SK-N-SH treated with all-trans-retinoic acid at 6 μM for 48 hours (cell line): ENCODE measurements around the gene SLC47A2.

ENCODE experiments used
- ATAC-seq: fragments of 200-7000 bp; cut with Tn5 transposase; 3 replicates; pipeline ENCODE4 v1.9.1; 2020; ENCODE audit warnings: mild to moderate bottlenecking, moderate library complexity
- ARNTL ChIP-seq: fragments of 450-650 bp; formaldehyde crosslinking; IDR thresholded peaks from 2 replicates; pipeline ENCODE4 v1.5.0; 2020; ENCODE audit warnings: low read depth, mild to moderate bottlenecking, moderate library complexity, borderline replicate concordance
- BACH2 ChIP-seq: fragments of 250-450 bp; sonication (Bioruptor Pico); IDR thresholded peaks from 2 replicates; pipeline ENCODE4 v1.9.0; 2021; ENCODE audit warnings: mild to moderate bottlenecking, borderline replicate concordance
- CREB5 ChIP-seq: fragments of 250-450 bp; sonication (Bioruptor Pico); IDR thresholded peaks from 2 replicates; pipeline ENCODE4 v1.5.1; 2020; ENCODE audit warnings: low read depth, mild to moderate bottlenecking, moderate library complexity
- CSDC2 ChIP-seq: fragments of 250-450 bp; sonication (Bioruptor Pico); IDR thresholded peaks from 2 replicates; pipeline ENCODE4 v1.5.0; 2020; ENCODE audit warnings: mild to moderate bottlenecking, moderate library complexity
- ESRRG ChIP-seq: fragments of 250-450 bp; sonication (Bioruptor Pico); IDR thresholded peaks from 2 replicates; pipeline ENCODE4 v1.6.1; 2021; ENCODE audit warnings: mild to moderate bottlenecking
- GLIS3 ChIP-seq: fragments of 250-450 bp; sonication (Bioruptor Pico); IDR thresholded peaks from 2 replicates; pipeline ENCODE4 v1.5.0; 2020; ENCODE audit warnings: mild to moderate bottlenecking, moderate library complexity
- ISL1 ChIP-seq: fragments of 250-450 bp; sonication (Bioruptor Pico); IDR thresholded peaks from 2 replicates; pipeline ENCODE4 v2.1.2; 2022; ENCODE audit warnings: mild to moderate bottlenecking, moderate library complexity
- PATZ1 ChIP-seq: fragments of 250-450 bp; sonication (Bioruptor Pico); IDR thresholded peaks from 2 replicates; pipeline ENCODE4 v1.8.0; 2020; ENCODE audit warnings: mild to moderate bottlenecking, moderate library complexity, borderline replicate concordance
- POU6F1 ChIP-seq: fragments of 250-450 bp; sonication (Bioruptor Pico); IDR thresholded peaks from 2 replicates; pipeline ENCODE4 v1.8.0; 2021; ENCODE audit warnings: low read depth, mild to moderate bottlenecking, moderate library complexity, borderline replicate concordance
- PPARA ChIP-seq: fragments of 250-450 bp; sonication (Bioruptor Pico); IDR thresholded peaks from 2 replicates; pipeline ENCODE4 v1.5.0; 2020; ENCODE audit warnings: mild to moderate bottlenecking, borderline replicate concordance
- RARB ChIP-seq: fragments of 250-450 bp; sonication (Bioruptor Pico); IDR thresholded peaks from 2 replicates; pipeline ENCODE4 v1.8.0; 2021; ENCODE audit warnings: mild to moderate bottlenecking, moderate library complexity
- SNAI2 ChIP-seq: fragments of 250-450 bp; sonication (Bioruptor Pico); IDR thresholded peaks from 2 replicates; pipeline ENCODE4 v1.5.0; 2020; ENCODE audit warnings: mild to moderate bottlenecking, moderate library complexity
- TCF4 ChIP-seq: fragments of 250-450 bp; sonication (Bioruptor Pico); IDR thresholded peaks from 2 replicates; pipeline ENCODE4 v1.8.0; 2021; ENCODE audit warnings: mild to moderate bottlenecking, moderate library complexity, borderline replicate concordance
- TOX ChIP-seq: fragments of 250-450 bp; sonication (Bioruptor Pico); IDR thresholded peaks from 2 replicates; pipeline ENCODE4 v1.8.0; 2021; ENCODE audit warnings: mild to moderate bottlenecking, moderate library complexity, borderline replicate concordance
- TSHZ2 ChIP-seq: fragments of 250-450 bp; sonication (Bioruptor Pico); IDR thresholded peaks from 2 replicates; pipeline ENCODE4 v1.5.0; 2020; ENCODE audit warnings: mild to moderate bottlenecking, moderate library complexity
- ZC3H10 ChIP-seq: fragments of 250-450 bp; sonication (Bioruptor Pico); IDR thresholded peaks from 2 replicates; pipeline ENCODE4 v1.5.1; 2021; ENCODE audit warnings: mild to moderate bottlenecking, moderate library complexity
- ZFP3 ChIP-seq: fragments of 250-450 bp; sonication (Bioruptor Pico); IDR thresholded peaks from 2 replicates; pipeline ENCODE4 v1.5.0; 2020; ENCODE audit warnings: mild to moderate bottlenecking, moderate library complexity
- ZFP30 ChIP-seq: fragments of 450-650 bp; formaldehyde crosslinking; IDR thresholded peaks from 2 replicates; pipeline ENCODE4 v1.5.0; 2022; ENCODE audit warnings: mild to moderate bottlenecking, moderate library complexity
- ZNF565 ChIP-seq: fragments of 450-650 bp; formaldehyde crosslinking; conservative IDR thresholded peaks from 2 replicates; pipeline ENCODE4 v1.5.0; 2020; ENCODE audit warnings: low read depth, mild to moderate bottlenecking, moderate library complexity
- ZNF70 ChIP-seq: fragments of 450-650 bp; formaldehyde crosslinking; IDR thresholded peaks from 2 replicates; pipeline ENCODE4 v1.5.0; 2020; ENCODE audit warnings: mild to moderate bottlenecking, moderate library complexity

SLC47A2 gene

GRCh38 chr17:19652595-19652994, 63.8 kb downstream of the SLC47A2 start:
- TF ChIP-seq ZNF70, result no peak
- no peak for TF ChIP-seq ZNF565 (CRISPR knock-in tag)
- TF ChIP-seq ISL1 (CRISPR knock-in tag), result no peak
- no peak for TF ChIP-seq RARB (CRISPR knock-in tag)
- TF ChIP-seq ARNTL (CRISPR knock-in tag), result no peak
- no peak for TF ChIP-seq ESRRG (CRISPR knock-in tag)
- no peak for TF ChIP-seq ZFP3 (CRISPR knock-in tag)
- TF ChIP-seq SNAI2, result no peak
- TF ChIP-seq TCF4, result no peak
- no peak for TF ChIP-seq BACH2 (CRISPR knock-in tag)
- no peak for TF ChIP-seq ZC3H10 (CRISPR knock-in tag)
- TF ChIP-seq TSHZ2, result no peak
- TF ChIP-seq PPARA (CRISPR knock-in tag), result no peak
- no peak for TF ChIP-seq CREB5 (CRISPR knock-in tag)
- no peak for TF ChIP-seq POU6F1 (CRISPR knock-in tag)
- TF ChIP-seq ZFP30, result no peak
- ATAC-seq, result no peak

- TF ChIP-seq ZNF565 (CRISPR knock-in tag) (no peak), ESRRG (CRISPR knock-in tag) (no peak), ZFP3 (CRISPR knock-in tag) (no peak), ZNF70 (no peak), POU6F1 (CRISPR knock-in tag) (no peak), CREB5 (CRISPR knock-in tag) (no peak), CSDC2 (CRISPR knock-in tag) (no peak), ARNTL (CRISPR knock-in tag) (no peak), TOX (CRISPR knock-in tag) (no peak), GLIS3 (CRISPR knock-in tag) (no peak), TCF4 (no peak), ISL1 (CRISPR knock-in tag) (no peak), RARB (CRISPR knock-in tag) (no peak)
Measured at GRCh38 chr17:19651451-19652238, 64.7 kb downstream of the SLC47A2 start.

GRCh38 chr17:19650826-19651225, 65.6 kb downstream of the SLC47A2 start:
- ATAC-seq, result no peak
- TF ChIP-seq ZFP30 (no peak), PPARA (CRISPR knock-in tag) (no peak), CREB5 (CRISPR knock-in tag) (no peak), ZNF565 (CRISPR knock-in tag) (no peak), CSDC2 (CRISPR knock-in tag) (no peak), BACH2 (CRISPR knock-in tag) (no peak), TSHZ2 (no peak), PATZ1 (no peak)

More at GRCh38 chr17:19651451-19652238, 64.7 kb downstream of the SLC47A2 start:
- no peak for ATAC-seq
